Thoracic aorta (tissue), 2 donors: ENCODE results near the gene BRAT1. TPM values are rescaled to one million over a fixed set of nuclear protein-coding genes. Genes with fewer than 3 reads are reported as not detected.

Source experiments
- ATAC-seq: fragments of 150-250 bp; one replicate; pipeline ENCODE4 v1.8.0; 2017; ENCODE audit warnings: low read depth; ENCODE audit not compliant: insufficient number of reproducible peaks, low FRiP score
- DNase-seq: peaks from one replicate; pipeline ENCODE4 v3.0.0-alpha.2; 2020; ENCODE audit warnings: low spot score
- H3K27ac ChIP-seq, 2 donors: fragments of 200-600 bp; sonication (generic); 1 replicate in 1 of 2; 2 replicates in 1 of 2; pipeline ENCODE4 v1.5.1; 2016; ENCODE audit warnings: mild to moderate bottlenecking in 2 of 2, moderate library complexity in 2 of 2
- H3K27me3 ChIP-seq: fragments of 200-600 bp; sonication (generic); replicated peaks from 2 replicates; pipeline ENCODE4 v1.6.0; 2016; ENCODE audit warnings: mild to moderate bottlenecking; ENCODE audit not compliant: insufficient read depth
- H3K36me3 ChIP-seq: fragments of 200-600 bp; sonication (generic); one replicate; pipeline ENCODE4 v1.5.1; 2016
- H3K4me1 ChIP-seq, 2 donors: fragments of 200-600 bp; sonication (generic); 1 replicate in 1 of 2; 2 replicates in 1 of 2; pipeline versions ENCODE4 v1.5.1 to v1.6.0; 2016; ENCODE audit warnings: low read depth in 2 of 2, mild to moderate bottlenecking in 1 of 2; ENCODE audit not compliant: control insufficient read depth in 1 of 2
- H3K4me3 ChIP-seq: fragments of 200-600 bp; sonication (generic); 2 replicates; pipeline ENCODE4 v1.5.1; 2016; ENCODE audit warnings: mild to moderate bottlenecking
- H3K9me3 ChIP-seq: fragments of 200-600 bp; sonication (generic); 2 replicates; pipeline ENCODE4 v1.5.1; 2016
- CTCF ChIP-seq: fragments of 200-600 bp; sonication (generic); IDR thresholded peaks from one replicate; pipeline ENCODE4 v1.5.1; 2019; ENCODE audit warnings: antibody characterized with exemption
- total RNA-seq, 2 donors: library from RNA; depleted of rRNA; stranded (reverse); fragments of >200 nt; gene quantifications; one replicate each; pipeline versions ENCODE4 v1.1.0 to v1.2.3, GENCODE V29; 2016

BRAT1 gene
- total RNA-seq, 2 donors from 2014 or later, result 28.8 to 43.6 TPM

GRCh38 chr7:2490181-2490651, 65.1 kb downstream of the BRAT1 start:
- no peak for ATAC-seq
- H3K27ac ChIP-seq, result peak overlapping the region in 1 of 2 donors; percentile 44
- no peaks in the 10 kb centered on the region for H3K36me3 ChIP-seq
- H3K9me3 ChIP-seq, result no peaks in the 10 kb centered on the region
- DNase-seq, result no peak
- no peaks in the 10 kb centered on the region for H3K27me3 ChIP-seq
- peaks cover 15 to 33% of the 10 kb centered on the region in 2 donors for H3K4me1 ChIP-seq
- no peak for TF ChIP-seq CTCF
- H3K4me3 ChIP-seq, result no peak overlapping the region

GRCh38 chr7:2488681-2489080, 66.6 kb downstream of the BRAT1 start:
- Histone ChIP-seq H3K36me3 (no peaks in the 10 kb centered on the region), H3K9me3 (no peaks in the 10 kb centered on the region), H3K4me3 (peak overlapping the region; percentile 22), H3K27ac (peak overlapping the region; percentile 33 to 68), H3K4me1 (peaks cover 15 to 33% of the 10 kb centered on the region in 2 donors), H3K27me3 (no peaks in the 10 kb centered on the region)
- TF ChIP-seq CTCF, result no peak
- no peak for ATAC-seq
- no peak for DNase-seq

GRCh38 chr7:2488272-2488645, 67.1 kb downstream of the BRAT1 start:
- peak; percentile 74 for DNase-seq
- Histone ChIP-seq H3K27me3 (no peaks in the 10 kb centered on the region), H3K4me1 (peaks cover 15 to 33% of the 10 kb centered on the region in 2 donors), H3K36me3 (no peaks in the 10 kb centered on the region), H3K27ac (peak overlapping the region; percentile 33 to 68), H3K4me3 (peak overlapping the region; percentile 22), H3K9me3 (peaks cover under 1% of the 10 kb centered on the region)
- no peak for TF ChIP-seq CTCF
- ATAC-seq, result peak; percentile 90

Other genes starting within 250 kb of the BRAT1 start
- gene SNX8, start 241.1 kb downstream of the BRAT1 start, total RNA-seq, result 10 to 100 TPM in 1 of 2 donors, 1 to 10 TPM in 1; 6.5 to 29.6 TPM
- 100 to 1,000 TPM in 1 of 2 donors, 10 to 100 TPM in 1; 94.0 to 150 TPM for gene EIF3B, start 200.7 kb downstream of the BRAT1 start, total RNA-seq
- 10 to 100 TPM; 18.7 to 19.1 TPM for gene CHST12, start 151.9 kb downstream of the BRAT1 start, total RNA-seq
- not detected for gene GRIFIN, start 79.1 kb downstream of the BRAT1 start, total RNA-seq
- gene LFNG, start 35.8 kb downstream of the BRAT1 start, total RNA-seq, result 10 to 100 TPM in 1 of 2 donors, 1 to 10 TPM in 1; 8.0 to 24.1 TPM
- 10 to 100 TPM; 10.6 to 40.1 TPM for gene IQCE, start 3.5 kb upstream of the BRAT1 start, total RNA-seq
- 10 to 100 TPM; 58.6 to 69.3 TPM for gene TTYH3, start 76.5 kb upstream of the BRAT1 start, total RNA-seq
- 1 to 10 TPM; 1.4 to 3.7 TPM for gene AMZ1, start 132.7 kb upstream of the BRAT1 start, total RNA-seq